RPMI7951 (cell line): ENCODE data around the gene ZXDB. TPM values are rescaled to one million over a fixed set of nuclear protein-coding genes. Genes with fewer than 3 reads are reported as not detected.

Source experiments
- total RNA-seq: library from RNA; depleted of rRNA; stranded (reverse); fragments of >200 nt; shearing (Covaris generic); gene quantifications from 2 replicates; pipeline ENCODE4 v1.2.3, GENCODE V29; 2014; rRNA removed

The ZXDB gene
- total RNA-seq, 1 experiment from 2014 or later, result 5.2 TPM

Other genes starting within 250 kb of the ZXDB start
- not detected in 2 replicates for gene NLRP2B, start 88.2 kb downstream of the ZXDB start, total RNA-seq